Hepatocyte (in vitro differentiated cells): ENCODE measurements around the gene NHLRC4. TPM values are rescaled to one million over a fixed set of nuclear protein-coding genes. Genes with fewer than 3 reads are reported as not detected.

Experiments
- DNase-seq: peaks from one replicate; pipeline ENCODE4 v3.0.0-alpha.2; 2016; ENCODE audit warnings: low spot score
- H2AFZ ChIP-seq: fragments of 200-600 bp; sonication (generic); 2 replicates; pipeline ENCODE4 v1.6.0; 2016; ENCODE audit warnings: antibody characterized with exemption, mild to moderate bottlenecking
- H3K27ac ChIP-seq: fragments of 200-600 bp; sonication (generic); 2 replicates; pipeline ENCODE4 v1.5.1; 2016; ENCODE audit warnings: mild to moderate bottlenecking
- H3K27me3 ChIP-seq: fragments of 200-600 bp; sonication (generic); 2 replicates; pipeline ENCODE4 v1.6.1; 2016
- H3K36me3 ChIP-seq: fragments of 200-600 bp; sonication (generic); replicated peaks from 2 replicates; pipeline ENCODE4 v1.5.1; 2016; ENCODE audit warnings: low read depth; ENCODE audit not compliant: insufficient read depth
- H3K4me1 ChIP-seq: fragments of 200-600 bp; sonication (generic); 2 replicates; pipeline ENCODE4 v1.5.1; 2016; ENCODE audit warnings: mild to moderate bottlenecking, moderate library complexity; ENCODE audit not compliant: insufficient read depth
- H3K4me2 ChIP-seq: fragments of 200-600 bp; sonication (generic); 2 replicates; pipeline ENCODE4 v1.6.0; 2016
- H3K4me3 ChIP-seq: fragments of 200-600 bp; sonication (generic); 2 replicates; pipeline ENCODE4 v1.5.1; 2016; ENCODE audit warnings: mild to moderate bottlenecking
- H3K79me2 ChIP-seq: fragments of 200-600 bp; sonication (generic); 2 replicates; pipeline ENCODE4 v1.6.0; 2017; ENCODE audit warnings: mild to moderate bottlenecking
- H3K9me2 ChIP-seq: fragments of 200-600 bp; sonication (generic); replicated peaks from 2 replicates; pipeline ENCODE4 v1.6.0; 2017; ENCODE audit warnings: mild to moderate bottlenecking; ENCODE audit not compliant: insufficient read depth
- H3K9me3 ChIP-seq: fragments of 200-600 bp; sonication (generic); 2 replicates; pipeline ENCODE4 v1.5.1; 2016; ENCODE audit warnings: low read depth, mild to moderate bottlenecking
- H4K20me1 ChIP-seq: fragments of 200-600 bp; sonication (generic); 2 replicates; pipeline ENCODE4 v1.6.0; 2016; ENCODE audit warnings: mild to moderate bottlenecking; ENCODE audit not compliant: insufficient read depth, poor library complexity, severe bottlenecking
- CTCF ChIP-seq: fragments of 200-600 bp; sonication (generic); IDR thresholded peaks from 2 replicates; pipeline ENCODE4 v1.5.1; 2016; ENCODE audit warnings: antibody characterized with exemption, mild to moderate bottlenecking; ENCODE audit not compliant: poor library complexity
- EZH2 ChIP-seq: fragments of 200-600 bp; sonication (generic); IDR thresholded peaks from 2 replicates; pipeline ENCODE4 v1.6.1; 2016; ENCODE audit warnings: antibody characterized with exemption, mild to moderate bottlenecking, borderline replicate concordance
- EZH2phosphoT487 ChIP-seq: fragments of 200-600 bp; sonication (generic); IDR thresholded peaks from one replicate; pipeline ENCODE4 v1.6.1; 2018; ENCODE audit warnings: antibody characterized with exemption, mild to moderate bottlenecking, low read depth, moderate library complexity; ENCODE audit not compliant: unreplicated experiment, severe bottlenecking
- WGBS: methylation state at CpG from one replicate; pipeline ENCODE4 v1.1.6; 2016; ENCODE audit warnings: low lambda C conversion rate; ENCODE audit errors: missing lambda C conversion rate; 5-methylcytosine and 5-hydroxymethylcytosine counted together
- polyA plus RNA-seq: library from polyadenylated mRNA; unstranded; fragments of >200 nt; fragmentation: Nextera tagmentation; extraction: Ambion mirVana; gene quantifications from 2 replicates; pipeline ENCODE4 v1.2.1, GENCODE V29; 2016
- total RNA-seq: library from RNA; depleted of rRNA; stranded (reverse); fragments of >200 nt; gene quantifications from 2 replicates; pipeline ENCODE4 v1.2.3, GENCODE V29; 2014

NHLRC4 gene
- total and polyA plus RNA-seq, 2 experiments from 2014 or later = 0.25 to 1.2 TPM

- Histone ChIP-seq H3K4me1 (no peaks in the 10 kb centered on the region), H3K27ac (no peak overlapping the region), H3K9me2 (no peaks in the 10 kb centered on the region), H2AFZ (no peak overlapping the region), H3K9me3 (no peaks in the 10 kb centered on the region), H3K4me2 (no peak overlapping the region), H3K36me3 (no peaks in the 10 kb centered on the region), H3K4me3 (no peak overlapping the region), H4K20me1 (no peaks in the 10 kb centered on the region), H3K79me2 (no peaks in the 10 kb centered on the region), H3K27me3 (peaks cover 30% of the 10 kb centered on the region)
- 91% methylated on average over 22 of the region's 23 CpGs for WGBS
- TF ChIP-seq EZH2 (no peak), CTCF (no peak), EZH2phosphoT487 (no peak)
- no peak for DNase-seq
Observed at GRCh38 chr16:557463-558297, 9.1 kb upstream of the NHLRC4 start.

GRCh38 chr16:558298-559020 lies 8.3 kb upstream of the NHLRC4 start:
- Histone ChIP-seq H3K36me3 (no peaks in the 10 kb centered on the region), H3K9me2 (no peaks in the 10 kb centered on the region), H3K9me3 (no peaks in the 10 kb centered on the region), H3K79me2 (no peaks in the 10 kb centered on the region), H3K4me3 (no peak overlapping the region), H4K20me1 (no peaks in the 10 kb centered on the region), H2AFZ (no peak overlapping the region), H3K4me1 (no peaks in the 10 kb centered on the region), H3K27ac (no peak overlapping the region), H3K4me2 (no peak overlapping the region), H3K27me3 (peaks cover 30% of the 10 kb centered on the region)
- 75% methylated on average over 21 of the region's 22 CpGs for WGBS
- no peak for DNase-seq
- TF ChIP-seq EZH2 = no peak
- TF ChIP-seq EZH2phosphoT487 = no peak
- TF ChIP-seq CTCF = no peak

GRCh38 chr16:559021-559380 lies 7.8 kb upstream of the NHLRC4 start:
- no peaks in the 10 kb centered on the region for H3K9me3 ChIP-seq
- H3K4me3 ChIP-seq = no peak overlapping the region
- no peaks in the 10 kb centered on the region for H3K79me2 ChIP-seq
- peaks cover 30% of the 10 kb centered on the region for H3K27me3 ChIP-seq
- WGBS = 75% methylated on average over 15 of the region's 15 CpGs
- no peaks in the 10 kb centered on the region for H3K9me2 ChIP-seq
- H4K20me1 ChIP-seq = no peaks in the 10 kb centered on the region
- H3K27ac ChIP-seq = no peak overlapping the region
- no peaks in the 10 kb centered on the region for H3K4me1 ChIP-seq
- H3K36me3 ChIP-seq = no peaks in the 10 kb centered on the region
- no peak overlapping the region for H3K4me2 ChIP-seq
- no peak overlapping the region for H2AFZ ChIP-seq
- DNase-seq = no peak
- no peak for TF ChIP-seq EZH2
- no peak for TF ChIP-seq CTCF
- no peak for TF ChIP-seq EZH2phosphoT487
